GM19043 (cell line): Measurements from ENCODE around the gene SLC30A10.
"Not testable (repeated sequence)": the region's sequence is repeated elsewhere in the genome, so short reads cannot be mapped to it uniquely, and the experiment has no call there.

Experiments
- ATAC-seq: cut with Tn5 transposase; IDR thresholded peaks from one replicate; pipeline ENCODE4 v1.9.1; 2021; ENCODE audit warnings: low read depth; ENCODE audit not compliant: unreplicated experiment

SLC30A10 gene

GRCh38 chr1:219900201-219900600, 28.2 kb downstream of the SLC30A10 start:
- no peak for ATAC-seq

- no peak for ATAC-seq
These were observed 30.0 kb downstream of the SLC30A10 start for GRCh38 chr1:219898375-219898774.

- ATAC-seq = no peak
These were observed 30.4 kb downstream of the SLC30A10 start for GRCh38 chr1:219897914-219898313.

GRCh38 chr1:219892271-219892670, 36.1 kb downstream of the SLC30A10 start:
- not testable (repeated sequence) for ATAC-seq

- not testable (repeated sequence) for ATAC-seq
These were observed 36.5 kb downstream of the SLC30A10 start for GRCh38 chr1:219891846-219892245.

GRCh38 chr1:219888667-219889066, 39.7 kb downstream of the SLC30A10 start:
- ATAC-seq = not testable (repeated sequence)

GRCh38 chr1:219885680-219886079, 42.7 kb downstream of the SLC30A10 start:
- no peak for ATAC-seq

GRCh38 chr1:219883400-219884332, 44.7 kb downstream of the SLC30A10 start:
- ATAC-seq = no peak

- ATAC-seq = no peak
These were observed 45.6 kb downstream of the SLC30A10 start for GRCh38 chr1:219882755-219883154.

- ATAC-seq = no peak
These were observed 46.3 kb downstream of the SLC30A10 start for GRCh38 chr1:219882096-219882495.

- ATAC-seq = no peak
These were observed 47.4 kb downstream of the SLC30A10 start for GRCh38 chr1:219880765-219881457.

- ATAC-seq = no peak
These were observed 51.6 kb downstream of the SLC30A10 start for GRCh38 chr1:219876798-219877209.

- no peak for ATAC-seq
These were observed 52.5 kb downstream of the SLC30A10 start for GRCh38 chr1:219875860-219876259.

- ATAC-seq = not testable (repeated sequence)
These were observed 55.8 kb downstream of the SLC30A10 start for GRCh38 chr1:219872538-219872937.

- ATAC-seq = no peak
These were observed 56.8 kb downstream of the SLC30A10 start for GRCh38 chr1:219871427-219872057.

GRCh38 chr1:219868615-219869014, 59.7 kb downstream of the SLC30A10 start:
- not testable (repeated sequence) for ATAC-seq
